ENCODE data around the gene HCK. TPM values are rescaled to one million over a fixed set of nuclear protein-coding genes. Genes with fewer than 3 reads are reported as not detected.
A peak's percentile ranks its signal among the peaks of the same experiment; 100 is the strongest.
"Not testable (repeated sequence)": the region's sequence is repeated elsewhere in the genome, so short reads cannot be mapped to it uniquely, and the experiment has no call there.

Gene HCK
- total RNA-seq, 1 experiment from 2014 or later: 16.9 TPM

- H3K9me3 ChIP-seq (ENCODE audit: low read length): no peaks in the 10 kb centered on the region
- H3K4me3 ChIP-seq (ENCODE audit: low read length): no peak overlapping the region
- no peak overlapping the region for H3K9ac ChIP-seq (ENCODE audit: low read length)
- H3K79me2 ChIP-seq (ENCODE audit: low read length): peaks cover 95% of the 10 kb centered on the region
- no peaks in the 10 kb centered on the region for H3K9me2 ChIP-seq (replicated peaks; ENCODE audit: insufficient read depth, low read length)
- H2AFZ ChIP-seq (ENCODE audit: low read length): no peak overlapping the region
- DNase-seq: no peak
- H4K20me1 ChIP-seq (ENCODE audit: insufficient read depth, low read depth, low read length): no peaks in the 10 kb centered on the region
- H3K36me3 ChIP-seq (ENCODE audit: insufficient read depth, low read length): peaks cover 7% of the 10 kb centered on the region; the same call in 1 of the 2 replicates
- peaks cover 22% of the 10 kb centered on the region for H3K4me1 ChIP-seq (ENCODE audit: low read length)
- H3K27ac ChIP-seq (ENCODE audit: low read length): no peak overlapping the region
- no peaks in the 10 kb centered on the region for H3K27me3 ChIP-seq (ENCODE audit: low read length)
- H3K4me2 ChIP-seq (ENCODE audit: low read depth, low read length, poor library complexity, severe bottlenecking): no peak overlapping the region
These were observed 63.2 kb downstream of the HCK start for GRCh38 chr20:32115211-32115767.

GRCh38 chr20:32116079-32116521 is 64.1 kb downstream of the HCK start:
- Histone ChIP-seq H2AFZ (ENCODE audit: low read length) (no peak overlapping the region), H3K27me3 (ENCODE audit: low read length) (no peaks in the 10 kb centered on the region), H3K36me3 (ENCODE audit: insufficient read depth, low read length) (peaks cover 7% of the 10 kb centered on the region; the same call in 1 of the 2 replicates), H3K9me2 (replicated peaks; ENCODE audit: insufficient read depth, low read length) (no peaks in the 10 kb centered on the region), H3K4me3 (ENCODE audit: low read length) (no peak overlapping the region), H3K79me2 (ENCODE audit: low read length) (peaks cover 95% of the 10 kb centered on the region), H3K9me3 (ENCODE audit: low read length) (no peaks in the 10 kb centered on the region), H4K20me1 (ENCODE audit: insufficient read depth, low read depth, low read length) (0 out of 2 replicates have a peak, but pooled peaks cover 3% of the 10 kb centered on the region), H3K9ac (ENCODE audit: low read length) (no peak overlapping the region), H3K4me1 (ENCODE audit: low read length) (peaks cover 14% of the 10 kb centered on the region), H3K27ac (ENCODE audit: low read length) (0 out of 2 replicates have a peak overlapping the region, but pooled peaks have one; percentile 17), H3K4me2 (ENCODE audit: low read depth, low read length, poor library complexity, severe bottlenecking) (no peak overlapping the region)
- no peak for DNase-seq

- H3K9me3 ChIP-seq (ENCODE audit: low read length); H3K27me3 ChIP-seq (ENCODE audit: low read length); H3K4me1 ChIP-seq (ENCODE audit: low read length); H3K27ac ChIP-seq (ENCODE audit: low read length); H3K9me2 ChIP-seq (replicated peaks; ENCODE audit: insufficient read depth, low read length); H2AFZ ChIP-seq (ENCODE audit: low read length); H3K4me2 ChIP-seq (ENCODE audit: low read depth, low read length, poor library complexity, severe bottlenecking); H3K9ac ChIP-seq (ENCODE audit: low read length); H3K36me3 ChIP-seq (ENCODE audit: insufficient read depth, low read length); H4K20me1 ChIP-seq (ENCODE audit: insufficient read depth, low read depth, low read length); H3K4me3 ChIP-seq (ENCODE audit: low read length); DNase-seq: not testable (repeated sequence)
- H3K79me2 ChIP-seq (ENCODE audit: low read length): peaks cover 88% of the 10 kb centered on the region
These were observed 64.8 kb downstream of the HCK start for GRCh38 chr20:32116796-32117195.

GRCh38 chr20:32118427-32118826 is 66.4 kb downstream of the HCK start:
- peaks cover 75% of the 10 kb centered on the region for H3K79me2 ChIP-seq (ENCODE audit: low read length)
- not testable (repeated sequence) for H3K36me3 ChIP-seq (ENCODE audit: insufficient read depth, low read length); H3K4me3 ChIP-seq (ENCODE audit: low read length); H4K20me1 ChIP-seq (ENCODE audit: insufficient read depth, low read depth, low read length); H3K4me2 ChIP-seq (ENCODE audit: low read depth, low read length, poor library complexity, severe bottlenecking); H3K9me2 ChIP-seq (replicated peaks; ENCODE audit: insufficient read depth, low read length); H3K9ac ChIP-seq (ENCODE audit: low read length); H3K27me3 ChIP-seq (ENCODE audit: low read length); H3K27ac ChIP-seq (ENCODE audit: low read length); H3K9me3 ChIP-seq (ENCODE audit: low read length); H2AFZ ChIP-seq (ENCODE audit: low read length); H3K4me1 ChIP-seq (ENCODE audit: low read length); DNase-seq

- H3K4me3 ChIP-seq (ENCODE audit: low read length): no peak overlapping the region
- H3K27ac ChIP-seq (ENCODE audit: low read length): no peak overlapping the region
- no peak overlapping the region for H2AFZ ChIP-seq (ENCODE audit: low read length)
- H3K4me1 ChIP-seq (ENCODE audit: low read length): peaks cover 10% of the 10 kb centered on the region; the same call in 1 of the 2 replicates
- 0 out of 2 replicates have a peak, but pooled peaks cover 3% of the 10 kb centered on the region for H4K20me1 ChIP-seq (ENCODE audit: insufficient read depth, low read depth, low read length)
- no peak for DNase-seq
- H3K9me3 ChIP-seq (ENCODE audit: low read length): no peaks in the 10 kb centered on the region
- 0 out of 2 replicates have a peak, but pooled peaks cover 7% of the 10 kb centered on the region for H3K36me3 ChIP-seq (ENCODE audit: insufficient read depth, low read length)
- peaks cover 68% of the 10 kb centered on the region for H3K79me2 ChIP-seq (ENCODE audit: low read length)
- H3K9me2 ChIP-seq (replicated peaks; ENCODE audit: insufficient read depth, low read length): no peaks in the 10 kb centered on the region
- no peak overlapping the region for H3K9ac ChIP-seq (ENCODE audit: low read length)
- H3K27me3 ChIP-seq (ENCODE audit: low read length): no peaks in the 10 kb centered on the region
- no peak overlapping the region for H3K4me2 ChIP-seq (ENCODE audit: low read depth, low read length, poor library complexity, severe bottlenecking)
These were observed 67.7 kb downstream of the HCK start for GRCh38 chr20:32119734-32120133.

GRCh38 chr20:32121908-32122307 is 69.9 kb downstream of the HCK start:
- not testable (repeated sequence) for H3K4me3 ChIP-seq (ENCODE audit: low read length); H3K27me3 ChIP-seq (ENCODE audit: low read length); H3K27ac ChIP-seq (ENCODE audit: low read length); H3K4me2 ChIP-seq (ENCODE audit: low read depth, low read length, poor library complexity, severe bottlenecking); DNase-seq; H2AFZ ChIP-seq (ENCODE audit: low read length); H3K9ac ChIP-seq (ENCODE audit: low read length); H3K9me3 ChIP-seq (ENCODE audit: low read length); H3K9me2 ChIP-seq (replicated peaks; ENCODE audit: insufficient read depth, low read length); H3K4me1 ChIP-seq (ENCODE audit: low read length); H3K36me3 ChIP-seq (ENCODE audit: insufficient read depth, low read length)
- H3K79me2 ChIP-seq (ENCODE audit: low read length): peaks cover 66% of the 10 kb centered on the region
- H4K20me1 ChIP-seq (ENCODE audit: insufficient read depth, low read depth, low read length): peaks cover 13% of the 10 kb centered on the region; the same call in 1 of the 2 replicates

- H3K4me1 ChIP-seq (ENCODE audit: low read length): peaks cover 11% of the 10 kb centered on the region
- H2AFZ ChIP-seq (ENCODE audit: low read length): no peak overlapping the region
- no peak overlapping the region for H3K9ac ChIP-seq (ENCODE audit: low read length)
- H3K9me3 ChIP-seq (ENCODE audit: low read length): no peaks in the 10 kb centered on the region
- no peaks in the 10 kb centered on the region for H3K27me3 ChIP-seq (ENCODE audit: low read length)
- peaks cover 17% of the 10 kb centered on the region; the same call in 1 of the 2 replicates for H4K20me1 ChIP-seq (ENCODE audit: insufficient read depth, low read depth, low read length)
- 0 out of 2 replicates have a peak, but pooled peaks cover 4% of the 10 kb centered on the region for H3K36me3 ChIP-seq (ENCODE audit: insufficient read depth, low read length)
- H3K4me3 ChIP-seq (ENCODE audit: low read length): no peak overlapping the region
- no peak for DNase-seq
- no peak overlapping the region for H3K27ac ChIP-seq (ENCODE audit: low read length)
- H3K4me2 ChIP-seq (ENCODE audit: low read depth, low read length, poor library complexity, severe bottlenecking): no peak overlapping the region
- no peaks in the 10 kb centered on the region for H3K9me2 ChIP-seq (replicated peaks; ENCODE audit: insufficient read depth, low read length)
- H3K79me2 ChIP-seq (ENCODE audit: low read length): peaks cover 66% of the 10 kb centered on the region
These were observed 71.0 kb downstream of the HCK start for GRCh38 chr20:32123088-32123487.

- no peak for DNase-seq
- Histone ChIP-seq H3K9ac (ENCODE audit: low read length) (no peak overlapping the region), H3K4me1 (ENCODE audit: low read length) (peaks cover 11% of the 10 kb centered on the region), H3K4me2 (ENCODE audit: low read depth, low read length, poor library complexity, severe bottlenecking) (no peak overlapping the region), H4K20me1 (ENCODE audit: insufficient read depth, low read depth, low read length) (peaks cover 17% of the 10 kb centered on the region; the same call in 1 of the 2 replicates), H3K36me3 (ENCODE audit: insufficient read depth, low read length) (no peaks in the 10 kb centered on the region), H3K9me2 (replicated peaks; ENCODE audit: insufficient read depth, low read length) (no peaks in the 10 kb centered on the region), H3K9me3 (ENCODE audit: low read length) (no peaks in the 10 kb centered on the region), H3K79me2 (ENCODE audit: low read length) (peaks cover 69% of the 10 kb centered on the region), H3K27me3 (ENCODE audit: low read length) (no peaks in the 10 kb centered on the region), H2AFZ (ENCODE audit: low read length) (no peak overlapping the region), H3K4me3 (ENCODE audit: low read length) (no peak overlapping the region), H3K27ac (ENCODE audit: low read length) (no peak overlapping the region)
These were observed 72.9 kb downstream of the HCK start for GRCh38 chr20:32124916-32125454.
